ENCODE results near the gene ATOSB. TPM values are rescaled to one million over a fixed set of nuclear protein-coding genes. Genes with fewer than 3 reads are reported as not detected.
A peak's percentile ranks its signal among the peaks of the same experiment; 100 is the strongest.

The ATOSB gene
- total RNA-seq, 6 experiments from 2014 or later = 3.7 to 6.9 (median 5.8) TPM

GRCh38 chr9:35114840-35115628 lies 628 bp downstream of the ATOSB start:
- Histone ChIP-seq H3K4me3 (peak overlapping the region; percentile 47 to 64 (median 60)), H3K4me1 (peaks cover 0 to 39% (median 14%) of the 10 kb centered on the region in 4 donors), H3K27me3 (no peaks in the 10 kb centered on the region), H3K27ac (peak overlapping the region; percentile 56 to 85 (median 73)), H3K9me3 (no peaks in the 10 kb centered on the region), H3K36me3 (no peaks in the 10 kb centered on the region)
- intact Hi-C loops (cut with DNase I) = loop anchor here (5.0 to 10.0 kb wide), 2 partner anchors 142 to 150 kb away; no protein-coding TSS in a partner anchor
- ATAC-seq (peak in 1 of 4 donors; percentile 3), DNase-seq (peak; percentile 71 to 80 (median 74))
- 13% methylated on average over 12 of the region's 12 CpGs for WGBS (ENCODE audit: insufficient coverage, low coverage, low lambda C conversion rate, missing lambda C conversion rate)
- TF ChIP-seq, protein P1, sequence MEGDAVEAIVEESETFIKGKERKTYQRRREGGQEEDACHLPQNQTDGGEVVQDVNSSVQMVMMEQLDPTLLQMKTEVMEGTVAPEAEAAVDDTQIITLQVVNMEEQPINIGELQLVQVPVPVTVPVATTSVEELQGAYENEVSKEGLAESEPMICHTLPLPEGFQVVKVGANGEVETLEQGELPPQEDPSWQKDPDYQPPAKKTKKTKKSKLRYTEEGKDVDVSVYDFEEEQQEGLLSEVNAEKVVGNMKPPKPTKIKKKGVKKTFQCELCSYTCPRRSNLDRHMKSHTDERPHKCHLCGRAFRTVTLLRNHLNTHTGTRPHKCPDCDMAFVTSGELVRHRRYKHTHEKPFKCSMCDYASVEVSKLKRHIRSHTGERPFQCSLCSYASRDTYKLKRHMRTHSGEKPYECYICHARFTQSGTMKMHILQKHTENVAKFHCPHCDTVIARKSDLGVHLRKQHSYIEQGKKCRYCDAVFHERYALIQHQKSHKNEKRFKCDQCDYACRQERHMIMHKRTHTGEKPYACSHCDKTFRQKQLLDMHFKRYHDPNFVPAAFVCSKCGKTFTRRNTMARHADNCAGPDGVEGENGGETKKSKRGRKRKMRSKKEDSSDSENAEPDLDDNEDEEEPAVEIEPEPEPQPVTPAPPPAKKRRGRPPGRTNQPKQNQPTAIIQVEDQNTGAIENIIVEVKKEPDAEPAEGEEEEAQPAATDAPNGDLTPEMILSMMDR (IDR thresholded peaks at IDR 0.05) = no peak
- TF ChIP-seq POLR2A (IDR thresholded peaks at IDR 0.05) = no peak

GRCh38 chr9:35114113-35114839 lies 1.4 kb downstream of the ATOSB start:
- peak; percentile 71 to 76 (median 76) for DNase-seq
- TF ChIP-seq POLR2A (IDR thresholded peaks at IDR 0.05) = no peak
- TF ChIP-seq, protein P1 (IDR thresholded peaks at IDR 0.05) = no peak
- intact Hi-C loops (cut with DNase I) = loop anchor here in 1 of 2 donors (10.0 kb wide), 1 partner anchor 151 kb away; no protein-coding TSS in a partner anchor
- H3K36me3 ChIP-seq = no peaks in the 10 kb centered on the region
- peak overlapping the region; percentile 56 to 85 (median 73) for H3K27ac ChIP-seq
- peak in 1 of 4 donors; percentile 5 for ATAC-seq
- H3K4me3 ChIP-seq = peak overlapping the region; percentile 47 to 64 (median 60)
- WGBS (ENCODE audit: insufficient coverage, low coverage, low lambda C conversion rate, missing lambda C conversion rate) = 23% methylated on average over 4 of the region's 5 CpGs
- H3K4me1 ChIP-seq = peaks cover 0 to 39% (median 14%) of the 10 kb centered on the region in 4 donors
- no peaks in the 10 kb centered on the region for H3K9me3 ChIP-seq
- H3K27me3 ChIP-seq = no peaks in the 10 kb centered on the region

DNA sequence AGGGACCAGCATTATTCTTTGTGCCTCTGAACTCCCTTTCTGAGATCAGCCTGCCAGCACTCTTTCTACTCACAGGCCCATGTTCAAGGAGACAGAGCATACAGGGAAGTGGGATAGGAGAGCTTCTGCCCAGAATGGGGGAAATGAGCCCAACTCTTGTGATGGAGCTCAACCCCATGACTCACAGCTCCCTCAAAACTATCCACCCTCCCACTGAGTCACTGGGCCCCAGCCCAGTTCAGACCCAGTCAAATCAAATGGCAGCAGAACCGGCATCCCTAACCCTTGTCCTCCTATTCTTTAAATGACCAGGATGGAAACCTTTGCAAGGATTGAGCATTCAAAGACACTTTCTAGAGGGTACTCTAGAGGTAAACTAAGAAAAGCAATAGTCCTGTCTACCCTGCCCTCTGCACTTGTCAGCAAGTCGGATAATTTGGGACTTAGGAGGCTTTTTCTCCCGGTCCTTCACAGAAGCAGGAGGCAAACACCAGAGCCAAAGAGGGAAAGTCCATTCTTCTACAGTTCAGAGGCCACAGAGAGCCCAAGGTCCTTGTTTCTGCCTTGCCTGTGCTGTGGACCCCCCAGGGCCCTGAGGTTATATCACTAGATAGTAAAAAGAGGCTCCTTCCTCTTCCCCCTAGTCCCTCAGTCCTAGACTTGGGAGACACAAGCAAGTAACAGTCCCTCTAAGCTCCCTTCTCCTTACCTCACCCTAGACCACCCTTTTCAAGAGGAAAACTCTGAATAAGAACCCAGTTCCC lies 3.2 kb downstream of the ATOSB start:
- DNase-seq (no peak), ATAC-seq (no peak)
- Histone ChIP-seq H3K27ac (peak overlapping the region; percentile 41 to 76 (median 44)), H3K4me1 (peaks cover 0 to 39% (median 14%) of the 10 kb centered on the region in 4 donors), H3K9me3 (no peaks in the 10 kb centered on the region), H3K36me3 (peaks cover 0 to 10% (median 3%) of the 10 kb centered on the region in 4 donors), H3K4me3 (no peak overlapping the region), H3K27me3 (no peaks in the 10 kb centered on the region)
- 57% methylated on average over 3 of the region's 3 CpGs for WGBS (ENCODE audit: insufficient coverage, low coverage, low lambda C conversion rate, missing lambda C conversion rate)
- no peak for TF ChIP-seq POLR2A (IDR thresholded peaks at IDR 0.05)
- TF ChIP-seq, protein P1 (IDR thresholded peaks at IDR 0.05) = no peak
- intact Hi-C loops (cut with DNase I) = loop anchor here in 1 of 2 donors (10.0 kb wide), 1 partner anchor 152 kb away; no protein-coding TSS in a partner anchor

Data from right lobe of liver (tissue), 6 donors.